ENCODE measurements around the gene ESPN.

Gene ESPN

GRCh38 chr1:6498576-6499111 is 74.1 kb downstream of the ESPN start:
- ATAC-seq = no peak
- TF ChIP-seq ESRRG (CRISPR knock-in tag; IDR thresholded peaks at IDR 0.05) = no peak

DNA sequence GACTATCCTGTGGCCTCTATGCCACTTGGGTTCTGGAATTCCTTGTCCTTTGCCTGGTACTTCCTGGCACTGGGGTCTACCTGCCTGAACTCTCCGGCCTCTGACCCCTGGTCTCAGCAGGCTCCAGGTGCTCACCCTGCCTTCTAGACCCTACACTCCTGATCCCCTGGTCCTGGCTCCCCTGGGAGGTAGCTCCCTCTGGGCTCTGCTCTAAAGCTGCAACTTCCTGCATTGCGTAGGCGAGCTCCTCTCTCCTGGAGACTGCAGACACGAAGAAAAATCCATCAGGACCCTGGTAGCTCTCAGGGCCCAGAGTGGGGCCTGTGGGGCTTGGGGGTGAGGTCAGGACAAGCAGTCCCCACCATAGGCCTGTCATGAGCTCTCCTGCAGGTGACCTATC is 74.7 kb downstream of the ESPN start:
- no peak for TF ChIP-seq ZC3H10 (CRISPR knock-in tag; IDR thresholded peaks at IDR 0.05)
- ATAC-seq = no peak

DNA sequence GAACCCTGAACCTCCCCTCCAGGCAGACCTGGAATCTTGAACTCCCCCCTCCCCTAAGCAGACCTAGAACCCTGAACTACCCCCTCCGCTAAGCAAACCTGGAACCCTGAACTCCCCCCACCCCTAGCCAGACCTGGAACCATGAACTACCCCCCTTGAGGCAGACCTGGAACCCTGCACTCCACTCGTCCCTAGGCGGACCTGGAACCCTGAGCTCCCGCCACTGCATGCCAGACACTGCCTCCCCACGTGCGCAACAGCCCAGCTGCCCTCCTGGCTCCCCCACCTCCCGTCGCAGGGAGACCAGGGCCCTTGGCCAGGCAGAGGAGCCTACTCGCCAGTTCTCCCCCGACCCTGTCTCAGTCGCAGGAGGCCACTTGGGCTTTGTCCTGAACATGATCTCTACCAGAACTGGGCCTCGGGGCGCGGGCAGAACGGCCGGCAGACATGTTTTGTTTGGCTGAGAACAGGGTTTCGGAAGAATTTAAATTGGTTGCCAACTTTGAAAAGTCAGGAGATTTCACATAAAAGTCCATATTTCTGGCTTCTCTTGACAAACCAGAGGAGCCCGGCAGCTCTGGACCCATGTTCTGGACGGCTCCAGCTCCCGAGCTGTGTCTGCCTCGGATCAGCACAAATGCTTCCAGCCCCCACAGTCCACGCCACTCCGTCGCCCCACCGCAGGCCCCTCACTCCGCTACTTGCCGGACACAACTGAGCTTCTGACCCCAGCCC is 76.1 kb downstream of the ESPN start:
- TF ChIP-seq ZNF565 (CRISPR knock-in tag; conservative IDR thresholded peaks at IDR 0.05; ENCODE audit: low read depth) = no peak
- TF ChIP-seq CSDC2 (CRISPR knock-in tag; IDR thresholded peaks at IDR 0.05) = no peak
- TF ChIP-seq, protein P1, sequence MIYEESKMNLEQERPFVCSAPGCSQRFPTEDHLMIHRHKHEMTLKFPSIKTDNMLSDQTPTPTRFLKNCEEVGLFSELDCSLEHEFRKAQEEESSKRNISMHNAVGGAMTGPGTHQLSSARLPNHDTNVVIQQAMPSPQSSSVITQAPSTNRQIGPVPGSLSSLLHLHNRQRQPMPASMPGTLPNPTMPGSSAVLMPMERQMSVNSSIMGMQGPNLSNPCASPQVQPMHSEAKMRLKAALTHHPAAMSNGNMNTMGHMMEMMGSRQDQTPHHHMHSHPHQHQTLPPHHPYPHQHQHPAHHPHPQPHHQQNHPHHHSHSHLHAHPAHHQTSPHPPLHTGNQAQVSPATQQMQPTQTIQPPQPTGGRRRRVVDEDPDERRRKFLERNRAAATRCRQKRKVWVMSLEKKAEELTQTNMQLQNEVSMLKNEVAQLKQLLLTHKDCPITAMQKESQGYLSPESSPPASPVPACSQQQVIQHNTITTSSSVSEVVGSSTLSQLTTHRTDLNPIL (CRISPR knock-in tag; IDR thresholded peaks at IDR 0.05; ENCODE audit: low read depth) = no peak
- TF ChIP-seq BACH2 (CRISPR knock-in tag; IDR thresholded peaks at IDR 0.05; ENCODE audit: borderline replicate concordance) = no peak
- no peak for TF ChIP-seq TOX (CRISPR knock-in tag; IDR thresholded peaks at IDR 0.05; ENCODE audit: borderline replicate concordance)
- TF ChIP-seq RARB (CRISPR knock-in tag; IDR thresholded peaks at IDR 0.05) = no peak
- no peak for TF ChIP-seq SNAI2 (CRISPR knock-in tag; IDR thresholded peaks at IDR 0.05)
- no peak for TF ChIP-seq ESRRG (CRISPR knock-in tag; IDR thresholded peaks at IDR 0.05)
- no peak for TF ChIP-seq ZNF70 (CRISPR knock-in tag; IDR thresholded peaks at IDR 0.05)
- no peak for TF ChIP-seq ZC3H10 (CRISPR knock-in tag; IDR thresholded peaks at IDR 0.05)
- no peak for TF ChIP-seq ISL1 (CRISPR knock-in tag; IDR thresholded peaks at IDR 0.05)
- TF ChIP-seq, protein P2, sequence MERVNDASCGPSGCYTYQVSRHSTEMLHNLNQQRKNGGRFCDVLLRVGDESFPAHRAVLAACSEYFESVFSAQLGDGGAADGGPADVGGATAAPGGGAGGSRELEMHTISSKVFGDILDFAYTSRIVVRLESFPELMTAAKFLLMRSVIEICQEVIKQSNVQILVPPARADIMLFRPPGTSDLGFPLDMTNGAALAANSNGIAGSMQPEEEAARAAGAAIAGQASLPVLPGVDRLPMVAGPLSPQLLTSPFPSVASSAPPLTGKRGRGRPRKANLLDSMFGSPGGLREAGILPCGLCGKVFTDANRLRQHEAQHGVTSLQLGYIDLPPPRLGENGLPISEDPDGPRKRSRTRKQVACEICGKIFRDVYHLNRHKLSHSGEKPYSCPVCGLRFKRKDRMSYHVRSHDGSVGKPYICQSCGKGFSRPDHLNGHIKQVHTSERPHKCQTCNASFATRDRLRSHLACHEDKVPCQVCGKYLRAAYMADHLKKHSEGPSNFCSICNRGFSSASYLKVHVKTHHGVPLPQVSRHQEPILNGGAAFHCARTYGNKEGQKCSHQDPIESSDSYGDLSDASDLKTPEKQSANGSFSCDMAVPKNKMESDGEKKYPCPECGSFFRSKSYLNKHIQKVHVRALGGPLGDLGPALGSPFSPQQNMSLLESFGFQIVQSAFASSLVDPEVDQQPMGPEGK (CRISPR knock-in tag; IDR thresholded peaks at IDR 0.05; ENCODE audit: borderline replicate concordance) = no peak
- TF ChIP-seq TCF4 (CRISPR knock-in tag; IDR thresholded peaks at IDR 0.05; ENCODE audit: borderline replicate concordance) = no peak
- TF ChIP-seq ZFP30 (CRISPR knock-in tag; IDR thresholded peaks at IDR 0.05) = no peak
- TF ChIP-seq, protein P3, sequence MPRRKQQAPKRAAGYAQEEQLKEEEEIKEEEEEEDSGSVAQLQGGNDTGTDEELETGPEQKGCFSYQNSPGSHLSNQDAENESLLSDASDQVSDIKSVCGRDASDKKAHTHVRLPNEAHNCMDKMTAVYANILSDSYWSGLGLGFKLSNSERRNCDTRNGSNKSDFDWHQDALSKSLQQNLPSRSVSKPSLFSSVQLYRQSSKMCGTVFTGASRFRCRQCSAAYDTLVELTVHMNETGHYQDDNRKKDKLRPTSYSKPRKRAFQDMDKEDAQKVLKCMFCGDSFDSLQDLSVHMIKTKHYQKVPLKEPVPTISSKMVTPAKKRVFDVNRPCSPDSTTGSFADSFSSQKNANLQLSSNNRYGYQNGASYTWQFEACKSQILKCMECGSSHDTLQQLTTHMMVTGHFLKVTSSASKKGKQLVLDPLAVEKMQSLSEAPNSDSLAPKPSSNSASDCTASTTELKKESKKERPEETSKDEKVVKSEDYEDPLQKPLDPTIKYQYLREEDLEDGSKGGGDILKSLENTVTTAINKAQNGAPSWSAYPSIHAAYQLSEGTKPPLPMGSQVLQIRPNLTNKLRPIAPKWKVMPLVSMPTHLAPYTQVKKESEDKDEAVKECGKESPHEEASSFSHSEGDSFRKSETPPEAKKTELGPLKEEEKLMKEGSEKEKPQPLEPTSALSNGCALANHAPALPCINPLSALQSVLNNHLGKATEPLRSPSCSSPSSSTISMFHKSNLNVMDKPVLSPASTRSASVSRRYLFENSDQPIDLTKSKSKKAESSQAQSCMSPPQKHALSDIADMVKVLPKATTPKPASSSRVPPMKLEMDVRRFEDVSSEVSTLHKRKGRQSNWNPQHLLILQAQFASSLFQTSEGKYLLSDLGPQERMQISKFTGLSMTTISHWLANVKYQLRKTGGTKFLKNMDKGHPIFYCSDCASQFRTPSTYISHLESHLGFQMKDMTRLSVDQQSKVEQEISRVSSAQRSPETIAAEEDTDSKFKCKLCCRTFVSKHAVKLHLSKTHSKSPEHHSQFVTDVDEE (CRISPR knock-in tag; IDR thresholded peaks at IDR 0.05) = no peak
- no peak for TF ChIP-seq ZNF8 (CRISPR knock-in tag; IDR thresholded peaks at IDR 0.05)
- no peak for ATAC-seq

DNA sequence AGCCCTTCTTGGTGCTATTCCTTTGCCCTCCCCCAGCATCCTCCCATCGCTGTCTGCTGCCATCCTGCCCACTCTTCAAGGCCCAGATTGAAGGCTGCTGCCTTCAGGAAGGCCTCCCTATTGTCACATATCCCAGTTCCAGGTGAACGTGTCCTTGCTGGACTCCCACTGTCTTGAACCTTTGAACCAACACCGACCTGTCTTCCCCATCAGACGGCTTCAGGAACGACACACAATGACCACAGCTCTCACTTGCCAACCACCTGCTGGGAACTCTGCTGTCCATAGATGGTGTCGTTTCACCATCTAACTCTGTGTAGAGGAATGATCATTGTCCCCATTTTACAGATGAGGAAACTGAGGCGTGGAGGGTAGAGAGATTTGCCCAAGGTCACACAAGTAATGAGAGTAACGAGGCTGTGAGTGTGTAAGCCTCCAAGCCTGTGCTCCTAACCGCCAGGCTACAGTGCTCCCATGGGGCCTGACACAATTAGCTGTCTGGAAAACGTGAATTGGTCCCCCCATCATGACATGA is 76.8 kb downstream of the ESPN start:
- TF ChIP-seq, protein P3 (CRISPR knock-in tag; IDR thresholded peaks at IDR 0.05) = no peak
- TF ChIP-seq, protein P4, sequence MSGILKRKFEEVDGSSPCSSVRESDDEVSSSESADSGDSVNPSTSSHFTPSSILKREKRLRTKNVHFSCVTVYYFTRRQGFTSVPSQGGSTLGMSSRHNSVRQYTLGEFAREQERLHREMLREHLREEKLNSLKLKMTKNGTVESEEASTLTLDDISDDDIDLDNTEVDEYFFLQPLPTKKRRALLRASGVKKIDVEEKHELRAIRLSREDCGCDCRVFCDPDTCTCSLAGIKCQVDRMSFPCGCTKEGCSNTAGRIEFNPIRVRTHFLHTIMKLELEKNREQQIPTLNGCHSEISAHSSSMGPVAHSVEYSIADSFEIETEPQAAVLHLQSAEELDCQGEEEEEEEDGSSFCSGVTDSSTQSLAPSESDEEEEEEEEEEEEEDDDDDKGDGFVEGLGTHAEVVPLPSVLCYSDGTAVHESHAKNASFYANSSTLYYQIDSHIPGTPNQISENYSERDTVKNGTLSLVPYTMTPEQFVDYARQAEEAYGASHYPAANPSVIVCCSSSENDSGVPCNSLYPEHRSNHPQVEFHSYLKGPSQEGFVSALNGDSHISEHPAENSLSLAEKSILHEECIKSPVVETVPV (CRISPR knock-in tag; IDR thresholded peaks at IDR 0.05) = no peak
- TF ChIP-seq RARB (CRISPR knock-in tag; IDR thresholded peaks at IDR 0.05) = no peak
- no peak for TF ChIP-seq ZNF565 (CRISPR knock-in tag; conservative IDR thresholded peaks at IDR 0.05; ENCODE audit: low read depth)
- no peak for TF ChIP-seq ZNF8 (CRISPR knock-in tag; IDR thresholded peaks at IDR 0.05)
- no peak for TF ChIP-seq TCF4 (CRISPR knock-in tag; IDR thresholded peaks at IDR 0.05; ENCODE audit: borderline replicate concordance)
- TF ChIP-seq GLIS3 (CRISPR knock-in tag; IDR thresholded peaks at IDR 0.05) = no peak
- no peak for TF ChIP-seq CSDC2 (CRISPR knock-in tag; IDR thresholded peaks at IDR 0.05)
- TF ChIP-seq BACH2 (CRISPR knock-in tag; IDR thresholded peaks at IDR 0.05; ENCODE audit: borderline replicate concordance) = no peak
- no peak for TF ChIP-seq ZNF70 (CRISPR knock-in tag; IDR thresholded peaks at IDR 0.05)
- TF ChIP-seq ZFP30 (CRISPR knock-in tag; IDR thresholded peaks at IDR 0.05) = no peak
- TF ChIP-seq ARNTL (CRISPR knock-in tag; IDR thresholded peaks at IDR 0.05; ENCODE audit: borderline replicate concordance, low read depth) = no peak
- no peak for TF ChIP-seq ZC3H10 (CRISPR knock-in tag; IDR thresholded peaks at IDR 0.05)
- no peak for TF ChIP-seq ZFP3 (CRISPR knock-in tag; IDR thresholded peaks at IDR 0.05)
- no peak for ATAC-seq
